Activated T-cell treated with anti-CD3 and anti-CD28 coated beads, Interleukin-2, amount 50 U/mL, for 4 hours (primary cell): Measurements from ENCODE around the gene CLBA1. TPM values are rescaled to one million over a fixed set of nuclear protein-coding genes. Genes with fewer than 3 reads are reported as not detected.

Experiments
- ATAC-seq, 2 donors: fragments of 200-7000 bp; cut with Tn5 transposase; one replicate each; pipeline ENCODE4 v1.10.0; 2021
- DNase-seq: peaks from one replicate; pipeline ENCODE4 v3.0.0-alpha.2; 2020
- H3K27me3 Mint-ChIP-seq: one replicate; pipeline ENCODE4 v1.8.0; 2021; ENCODE audit warnings: low read depth, mixed read lengths
- H3K36me3 Mint-ChIP-seq: one replicate; pipeline ENCODE4 v1.8.0; 2022; ENCODE audit warnings: mixed read lengths; ENCODE audit not compliant: insufficient read depth
- H3K4me1 Mint-ChIP-seq: one replicate; pipeline ENCODE4 v1.8.0; 2021; ENCODE audit warnings: low read depth, mixed read lengths
- H3K4me3 Mint-ChIP-seq: one replicate; pipeline ENCODE4 v1.8.0; 2021; ENCODE audit warnings: mild to moderate bottlenecking, moderate library complexity, mixed read lengths
- H3K9me3 Mint-ChIP-seq: one replicate; pipeline ENCODE4 v1.8.0; 2021; ENCODE audit warnings: mixed read lengths
- total RNA-seq, 3 donors: library from RNA; stranded (reverse); gene quantifications; one replicate each; pipeline ENCODE4 v1.2.1, GENCODE V29; 2021

Gene CLBA1
- total RNA-seq, 3 donors from 2014 or later = 2.9 to 3.8 (median 3.3) TPM

DNA sequence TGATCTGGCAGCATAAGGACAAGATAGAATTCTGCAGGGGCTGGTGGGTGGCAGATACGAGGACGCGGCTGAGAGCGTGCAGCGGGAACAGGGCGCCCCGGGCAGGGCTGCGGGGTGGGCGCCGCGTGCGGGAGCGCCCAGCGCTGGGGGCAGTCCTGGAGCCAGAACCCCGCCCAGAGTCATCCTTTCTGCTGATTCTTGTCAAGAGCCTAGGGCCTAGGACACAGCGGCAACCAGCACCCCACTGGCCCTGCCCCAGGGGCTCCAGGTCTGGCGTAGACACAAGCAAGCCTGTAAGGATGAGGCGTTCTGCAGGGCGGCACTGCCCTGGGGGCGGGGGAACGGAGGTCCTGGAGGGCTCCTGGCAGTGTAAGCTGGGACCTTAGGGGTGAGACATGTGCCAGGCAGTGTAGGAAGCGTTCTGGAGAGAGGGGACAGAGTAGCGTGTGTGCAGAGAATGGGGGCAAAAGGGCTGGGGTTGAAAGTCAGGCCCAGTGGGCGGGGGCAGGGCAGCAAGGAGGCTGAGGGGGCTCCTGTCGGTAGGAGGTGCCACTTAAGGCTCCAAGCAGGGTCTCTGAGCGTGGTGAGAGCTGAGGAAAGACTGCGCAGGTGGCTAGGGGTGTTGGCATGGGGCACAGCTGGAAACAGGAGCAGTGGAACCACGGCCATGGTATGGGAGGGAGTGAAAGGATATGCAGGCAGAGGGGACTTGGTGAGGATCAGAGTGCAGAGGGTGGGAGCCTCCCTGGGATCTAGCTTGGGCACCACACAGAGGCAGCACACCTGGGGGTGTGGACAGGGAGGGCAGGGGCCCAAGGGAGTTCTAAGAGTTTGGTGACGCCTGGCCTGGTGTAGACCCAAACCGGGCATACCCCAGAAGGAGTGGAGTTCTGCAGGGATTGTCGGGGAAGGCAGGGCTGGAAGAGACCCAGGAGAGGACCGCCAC lies 6.6 kb upstream of the CLBA1 start:
- H3K9me3 Mint-ChIP-seq = no peaks in the 10 kb centered on the region
- no peaks in the 10 kb centered on the region for H3K36me3 Mint-ChIP-seq
- peaks cover 9% of the 10 kb centered on the region for H3K4me1 Mint-ChIP-seq
- ATAC-seq (no peak), DNase-seq (no peak)
- H3K27me3 Mint-ChIP-seq = peaks cover 29% of the 10 kb centered on the region
- H3K4me3 Mint-ChIP-seq = peak overlapping the region; percentile 13

- H3K4me3 Mint-ChIP-seq = no peak overlapping the region
- ATAC-seq = no peak
- H3K36me3 Mint-ChIP-seq = no peaks in the 10 kb centered on the region
Observed at GRCh38 chr14:104979758-104980610, 5.6 kb upstream of the CLBA1 start.

GRCh38 chr14:104980611-104981531 lies 4.7 kb upstream of the CLBA1 start:
- H3K4me3 Mint-ChIP-seq = no peak overlapping the region
- ATAC-seq (no peak), DNase-seq (no peak)
- peaks cover 9% of the 10 kb centered on the region for H3K4me1 Mint-ChIP-seq
- peaks cover 26% of the 10 kb centered on the region for H3K27me3 Mint-ChIP-seq
- no peaks in the 10 kb centered on the region for H3K36me3 Mint-ChIP-seq
- H3K9me3 Mint-ChIP-seq = no peaks in the 10 kb centered on the region

More at GRCh38 chr14:104979758-104980610, 5.6 kb upstream of the CLBA1 start:
- Mint-ChIP-seq H3K9me3 (no peaks in the 10 kb centered on the region), H3K4me1 (peaks cover 9% of the 10 kb centered on the region), H3K27me3 (peaks cover 29% of the 10 kb centered on the region)
- DNase-seq = no peak

DNA sequence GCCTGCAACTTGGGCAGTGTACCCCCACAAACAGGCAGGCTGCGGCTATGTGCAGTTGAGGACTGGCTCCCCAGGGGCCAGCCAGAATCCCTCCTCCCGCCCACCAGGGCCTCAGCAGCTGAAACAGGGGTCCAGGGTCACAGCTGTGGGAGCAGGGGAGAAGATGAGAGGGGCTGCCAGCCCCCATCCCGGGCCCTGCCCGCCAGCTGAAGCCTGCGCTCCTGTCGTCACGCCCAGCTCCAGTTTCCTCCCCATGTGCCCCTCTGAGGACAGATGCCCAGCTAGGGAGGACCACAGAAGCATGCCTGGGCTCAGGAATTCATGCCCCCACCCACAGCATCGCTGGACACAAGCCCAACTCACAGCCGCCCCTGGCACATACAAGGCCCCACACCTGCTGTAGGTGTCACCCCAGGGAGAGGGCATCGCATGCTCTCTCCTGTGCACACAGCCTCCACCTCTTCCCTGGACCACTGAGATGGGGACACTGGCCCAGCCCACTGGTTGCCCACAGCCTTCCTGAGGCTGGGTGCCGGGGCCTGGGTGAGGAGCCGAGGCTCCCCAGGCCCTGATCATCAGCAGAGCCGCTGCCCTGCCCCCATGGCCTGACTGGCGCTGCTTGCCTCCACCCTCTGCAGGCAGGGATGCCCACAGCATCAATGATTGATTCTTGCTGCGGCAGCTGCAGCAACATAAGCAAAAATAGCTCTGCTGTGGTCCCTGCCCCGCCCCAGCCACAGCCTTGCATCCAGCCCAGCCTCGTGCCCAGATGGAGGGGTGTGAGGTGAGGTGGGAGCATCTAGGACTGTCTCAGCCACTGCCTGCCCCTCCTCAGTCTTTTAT lies 3.7 kb upstream of the CLBA1 start:
- DNase-seq = no peak
- H3K9me3 Mint-ChIP-seq = no peaks in the 10 kb centered on the region
- peaks cover 11% of the 10 kb centered on the region for H3K4me1 Mint-ChIP-seq
- no peak overlapping the region for H3K4me3 Mint-ChIP-seq
- no peak for ATAC-seq
- no peaks in the 10 kb centered on the region for H3K36me3 Mint-ChIP-seq
- H3K27me3 Mint-ChIP-seq = peaks cover 20% of the 10 kb centered on the region

DNA sequence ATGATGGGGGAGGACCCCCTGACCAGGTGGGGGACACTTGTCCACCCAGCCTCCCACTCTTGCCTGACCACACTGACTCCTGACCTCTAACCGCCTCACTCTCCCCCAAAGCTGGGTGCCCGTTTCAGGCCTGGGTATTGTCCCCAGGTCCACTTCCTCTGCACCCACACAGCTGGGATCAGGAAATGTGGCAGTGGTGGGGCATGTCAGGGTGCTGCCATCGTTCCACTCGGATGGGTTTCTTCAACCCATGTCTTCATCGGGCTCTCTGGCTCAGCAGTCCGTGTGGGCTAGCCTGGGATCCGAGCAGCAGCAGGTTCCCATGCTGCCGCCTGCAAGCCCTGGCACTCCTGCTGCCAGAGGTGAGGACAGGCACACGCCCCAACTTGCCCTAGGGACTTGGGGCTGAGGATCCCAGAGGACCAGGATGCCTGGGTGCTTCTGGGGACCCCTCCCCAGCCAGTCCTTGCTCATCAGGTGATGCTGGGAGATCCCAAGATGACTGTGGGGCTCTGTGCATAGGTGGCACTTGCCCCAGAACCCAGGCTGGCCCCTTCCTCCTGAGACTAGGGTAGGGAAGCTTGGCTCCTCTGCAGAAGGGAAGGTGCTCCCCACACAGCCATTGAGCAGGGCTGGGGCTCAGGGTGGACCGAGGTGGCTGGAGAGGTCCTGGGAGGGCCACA lies 2.9 kb upstream of the CLBA1 start:
- no peak overlapping the region for H3K4me3 Mint-ChIP-seq
- no peaks in the 10 kb centered on the region for H3K36me3 Mint-ChIP-seq
- no peak for ATAC-seq
- H3K27me3 Mint-ChIP-seq = peaks cover 16% of the 10 kb centered on the region
- H3K9me3 Mint-ChIP-seq = no peaks in the 10 kb centered on the region
- H3K4me1 Mint-ChIP-seq = peaks cover 8% of the 10 kb centered on the region
- DNase-seq = no peak

GRCh38 chr14:104983231-104983721 lies 2.3 kb upstream of the CLBA1 start:
- H3K27me3 Mint-ChIP-seq = peaks cover 14% of the 10 kb centered on the region
- DNase-seq (no peak), ATAC-seq (no peak)
- no peaks in the 10 kb centered on the region for H3K36me3 Mint-ChIP-seq
- H3K9me3 Mint-ChIP-seq = no peaks in the 10 kb centered on the region
- H3K4me1 Mint-ChIP-seq = peaks cover 7% of the 10 kb centered on the region
- no peak overlapping the region for H3K4me3 Mint-ChIP-seq

DNA sequence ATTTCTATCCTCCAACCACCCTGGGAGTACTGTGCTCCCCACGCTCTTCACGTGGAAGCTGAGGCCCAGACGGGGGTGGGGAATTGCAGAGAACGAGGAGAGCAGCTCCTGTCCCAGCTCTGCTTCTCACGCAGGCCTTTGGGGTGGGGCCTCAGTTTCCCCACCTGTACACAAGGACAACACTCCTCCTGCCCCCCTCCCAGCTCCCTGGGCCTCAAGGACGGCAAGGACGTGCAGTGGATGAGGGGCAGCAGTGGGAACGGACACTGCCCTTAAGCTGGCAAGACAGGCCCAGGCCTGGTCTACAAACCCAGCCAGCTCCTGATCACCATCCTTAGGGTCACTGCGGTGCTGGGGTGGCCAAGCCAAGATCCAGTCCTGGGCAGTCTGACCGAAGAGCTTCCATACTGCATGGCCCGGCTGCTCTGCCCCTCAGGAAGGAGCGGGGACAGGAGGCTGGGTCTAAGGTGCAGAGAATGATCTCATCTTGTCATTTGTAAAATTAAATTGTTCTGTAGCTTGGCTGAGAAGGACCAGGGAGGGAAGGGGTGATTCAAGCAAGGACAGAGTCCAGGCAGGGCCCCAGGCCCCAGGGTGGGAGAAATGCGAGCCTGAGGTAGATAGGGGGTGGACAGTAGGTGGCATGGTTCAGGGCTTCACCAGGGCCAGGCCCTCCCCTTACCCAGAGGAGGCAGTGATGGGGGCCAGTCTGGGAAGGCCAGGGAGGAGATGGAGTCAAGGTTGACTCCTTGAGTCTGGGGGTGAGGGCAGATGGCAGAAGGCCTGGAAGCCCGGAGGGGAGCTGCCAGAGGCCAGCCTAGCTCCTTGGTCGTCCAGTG lies 1.3 kb upstream of the CLBA1 start:
- DNase-seq (no peak), ATAC-seq (no peak)
- Mint-ChIP-seq H3K4me1 (peaks cover 5% of the 10 kb centered on the region), H3K4me3 (peak overlapping the region; percentile 73), H3K27me3 (peaks cover 8% of the 10 kb centered on the region), H3K9me3 (no peaks in the 10 kb centered on the region), H3K36me3 (no peaks in the 10 kb centered on the region)

DNA sequence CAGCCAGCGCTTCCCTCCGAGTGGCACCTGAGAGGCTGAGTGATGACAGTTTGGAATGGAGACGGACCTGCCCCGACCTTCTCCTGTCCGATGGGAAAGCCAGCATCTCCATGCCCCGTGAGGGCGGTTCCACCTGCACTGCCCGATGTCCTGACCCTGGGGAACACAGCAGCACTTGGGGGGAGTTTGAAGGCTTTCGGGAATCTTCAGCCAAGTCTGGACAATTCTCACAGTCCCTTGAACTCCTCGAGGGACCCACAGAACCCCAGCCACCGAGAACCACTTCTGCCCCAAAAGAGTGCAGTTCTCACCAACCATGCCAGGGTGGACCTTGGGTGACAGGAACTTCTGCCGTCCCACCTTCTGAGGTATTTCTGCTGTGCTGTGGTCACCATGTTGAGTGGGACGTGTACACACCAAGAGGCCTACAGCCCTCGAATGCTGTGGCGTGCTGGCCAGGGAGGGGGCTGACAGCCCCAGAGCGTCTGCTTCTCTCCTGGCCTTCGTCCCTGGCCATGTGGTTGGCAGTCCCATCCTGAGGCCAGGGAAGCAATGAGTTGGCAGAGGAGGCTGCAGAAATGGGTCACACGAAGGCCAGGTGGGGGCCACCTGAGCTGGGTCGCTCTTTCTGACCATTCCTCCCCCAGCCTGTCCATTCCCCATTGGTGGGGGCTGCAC lies 1.0 kb downstream of the CLBA1 start:
- H3K36me3 Mint-ChIP-seq = no peaks in the 10 kb centered on the region
- H3K9me3 Mint-ChIP-seq = no peaks in the 10 kb centered on the region
- H3K27me3 Mint-ChIP-seq = peaks cover 5% of the 10 kb centered on the region
- peak overlapping the region; percentile 75 for H3K4me3 Mint-ChIP-seq
- DNase-seq (no peak), ATAC-seq (no peak)
- H3K4me1 Mint-ChIP-seq = peaks cover 5% of the 10 kb centered on the region

DNA sequence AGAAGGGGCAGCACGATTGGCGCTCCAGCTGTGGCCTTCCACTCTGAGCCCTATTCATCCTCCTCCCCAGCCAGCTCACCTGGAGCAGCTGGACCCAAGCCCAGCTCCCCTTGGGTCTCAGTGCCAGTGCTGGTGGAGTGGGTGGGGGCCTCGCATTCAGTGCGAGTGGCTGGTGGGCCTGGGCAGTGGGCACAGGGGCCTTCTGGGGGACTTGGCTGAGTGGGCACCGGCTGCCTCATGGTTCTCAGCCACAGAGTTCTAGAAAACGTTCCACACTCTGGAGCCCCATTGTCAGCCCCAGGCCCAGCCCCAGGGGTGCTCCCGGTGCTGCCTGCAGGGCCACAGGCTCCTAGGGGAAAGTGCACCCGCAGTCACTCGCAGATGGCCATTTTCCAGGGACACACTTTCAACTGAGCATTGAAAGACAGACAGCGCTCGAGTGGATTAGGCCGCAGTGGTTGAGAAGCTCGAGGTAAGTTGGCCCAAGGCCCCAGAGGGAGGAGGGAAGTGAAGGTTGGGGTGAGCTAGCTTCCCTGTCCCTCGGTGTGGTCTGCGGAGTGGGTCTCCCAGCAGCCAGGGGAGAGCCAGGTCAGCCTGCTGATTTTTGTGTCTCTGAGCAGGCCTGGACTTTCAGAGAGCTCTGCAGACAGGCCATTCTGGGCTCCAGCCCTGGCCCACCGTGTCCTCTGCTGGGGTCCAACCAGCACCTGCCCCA lies 3.8 kb downstream of the CLBA1 start:
- Mint-ChIP-seq H3K4me1 (peaks cover 5% of the 10 kb centered on the region), H3K36me3 (no peaks in the 10 kb centered on the region), H3K27me3 (peaks cover 5% of the 10 kb centered on the region), H3K4me3 (no peak overlapping the region), H3K9me3 (no peaks in the 10 kb centered on the region)
- DNase-seq (no peak), ATAC-seq (no peak)

DNA sequence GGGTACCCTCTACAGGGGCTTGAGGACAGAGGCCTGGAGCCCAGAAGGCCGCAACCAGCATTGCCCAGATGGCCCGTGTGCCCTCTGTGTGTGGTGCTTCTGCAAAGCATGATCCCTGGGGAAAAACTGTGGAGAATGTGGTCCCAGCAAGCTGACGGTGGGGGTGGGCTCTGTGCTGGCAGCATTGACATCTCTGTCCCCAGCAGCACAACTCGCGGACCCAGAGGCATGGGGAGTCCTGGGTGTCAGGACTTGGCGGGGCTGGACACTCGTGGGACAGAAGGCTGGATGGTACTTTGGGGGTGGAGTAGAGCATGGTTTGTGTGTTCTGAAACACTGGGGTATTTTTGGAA lies 4.3 kb downstream of the CLBA1 start:
- DNase-seq (no peak), ATAC-seq (no peak)
- Mint-ChIP-seq H3K9me3 (no peaks in the 10 kb centered on the region), H3K27me3 (peaks cover 5% of the 10 kb centered on the region), H3K4me3 (no peak overlapping the region), H3K4me1 (peaks cover 5% of the 10 kb centered on the region), H3K36me3 (no peaks in the 10 kb centered on the region)

DNA sequence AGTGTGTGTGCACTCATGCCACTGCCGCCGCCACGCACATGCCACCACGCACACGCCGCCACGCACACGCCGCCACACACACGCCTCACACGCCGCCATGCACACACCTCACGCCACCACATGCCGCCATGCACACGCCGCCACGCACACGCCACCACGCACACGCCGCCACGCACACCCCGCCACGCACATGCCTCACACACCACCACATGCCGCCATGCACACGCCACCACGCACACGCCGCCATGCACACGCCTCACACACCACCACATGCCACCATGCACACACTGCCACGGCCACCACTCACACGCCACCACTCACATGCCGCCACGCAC lies 6.3 kb downstream of the CLBA1 start:
- no peaks in the 10 kb centered on the region for H3K4me1 Mint-ChIP-seq
- peaks cover 3% of the 10 kb centered on the region for H3K27me3 Mint-ChIP-seq
- no peaks in the 10 kb centered on the region for H3K36me3 Mint-ChIP-seq
- ATAC-seq (no peak), DNase-seq (no peak)
- H3K4me3 Mint-ChIP-seq = no peak overlapping the region
- H3K9me3 Mint-ChIP-seq = no peaks in the 10 kb centered on the region
